Mesenchymal stem cell (in vitro differentiated cells and primary cell): ENCODE results near the gene STAB2.

ENCODE experiments used
- DNase-seq: peaks from one replicate; pipeline ENCODE4 v3.0.0-alpha.2; 2013
- H2AFZ ChIP-seq: one replicate; pipeline ENCODE4 v1.6.1; 2013; ENCODE audit warnings: low read depth, mild to moderate bottlenecking, control low read depth, inconsistent platforms, low read length, moderate library complexity
- H2AK5ac ChIP-seq: 2 replicates; pipeline ENCODE4 v1.6.1; 2013; ENCODE audit warnings: low read length, moderate library complexity, mild to moderate bottlenecking, inconsistent platforms; ENCODE audit not compliant: severe bottlenecking
- H2BK120ac ChIP-seq: one replicate; pipeline ENCODE4 v1.6.1; 2013; ENCODE audit warnings: low read depth, mild to moderate bottlenecking, inconsistent platforms, low read length, moderate library complexity
- H2BK12ac ChIP-seq, 2 experiments: one replicate each; pipeline ENCODE4 v1.6.1; 2013; ENCODE audit warnings: inconsistent platforms in 2 of 2, low read length in 2 of 2, mild to moderate bottlenecking in 2 of 2, moderate library complexity in 2 of 2, control low read depth in 1 of 2
- H2BK15ac ChIP-seq: one replicate; pipeline ENCODE4 v1.6.1; 2013; ENCODE audit warnings: mild to moderate bottlenecking, low read depth, inconsistent platforms; ENCODE audit not compliant: poor library complexity, severe bottlenecking
- H2BK5ac ChIP-seq: 2 replicates; pipeline ENCODE4 v1.6.1; 2013; ENCODE audit warnings: low read depth, mild to moderate bottlenecking, low read length, control low read depth, inconsistent platforms; ENCODE audit not compliant: poor library complexity, severe bottlenecking
- H3K14ac ChIP-seq, 2 experiments: one replicate each; pipeline ENCODE4 v1.6.1; 2013; ENCODE audit warnings: inconsistent platforms in 2 of 2, low read length in 2 of 2, control low read depth in 1 of 2, mild to moderate bottlenecking in 1 of 2, moderate library complexity in 1 of 2
- H3K18ac ChIP-seq, 2 experiments: one replicate each; pipeline ENCODE4 v1.6.1; 2013; ENCODE audit warnings: inconsistent platforms in 2 of 2, low read length in 2 of 2, control low read depth in 1 of 2, low read depth in 1 of 2, mild to moderate bottlenecking in 1 of 2
- H3K23ac ChIP-seq, 2 experiments: one replicate each; pipeline ENCODE4 v1.6.1; 2013; ENCODE audit warnings: inconsistent platforms in 2 of 2, low read length in 2 of 2, mild to moderate bottlenecking in 2 of 2, moderate library complexity in 2 of 2, control low read depth in 1 of 2
- H3K27ac ChIP-seq: 2 replicates; pipeline ENCODE4 v1.5.1; 2013; ENCODE audit warnings: mild to moderate bottlenecking, moderate library complexity, low read length, control low read depth, inconsistent platforms; ENCODE audit not compliant: poor library complexity, severe bottlenecking
- H3K27me3 ChIP-seq, 2 experiments: 2 replicates each; pipeline versions ENCODE4 v1.6.1 to v1.7.0; 2013; ENCODE audit warnings: low read length in 2 of 2, mild to moderate bottlenecking in 2 of 2, moderate library complexity in 2 of 2, control low read depth in 1 of 2, inconsistent platforms in 1 of 2; ENCODE audit not compliant: control insufficient read depth in 1 of 2, insufficient read depth in 1 of 2
- H3K36me3 ChIP-seq, 2 experiments: 2 replicates each; pipeline versions ENCODE4 v1.6.1 to v1.7.0; 2013; ENCODE audit warnings: low read length in 2 of 2, control low read depth in 1 of 2, inconsistent platforms in 1 of 2, low read depth in 1 of 2, mild to moderate bottlenecking in 1 of 2; ENCODE audit not compliant: insufficient read depth in 2 of 2, control insufficient read depth in 1 of 2
- H3K4ac ChIP-seq, 2 experiments: one replicate each; pipeline ENCODE4 v1.6.1; 2013; ENCODE audit warnings: inconsistent platforms in 2 of 2, low read length in 2 of 2, mild to moderate bottlenecking in 2 of 2, moderate library complexity in 2 of 2, control low read depth in 1 of 2, low read depth in 1 of 2
- H3K4me1 ChIP-seq: 2 replicates; pipeline ENCODE4 v1.6.1; 2013; ENCODE audit warnings: low read depth, low read length, control low read depth; ENCODE audit not compliant: control insufficient read depth, insufficient read depth
- H3K4me2 ChIP-seq: 2 replicates; pipeline ENCODE4 v1.6.1; 2013; ENCODE audit warnings: low read length, mild to moderate bottlenecking, inconsistent platforms; ENCODE audit not compliant: poor library complexity, severe bottlenecking
- H3K4me3 ChIP-seq, 2 experiments: 2 replicates each; pipeline versions ENCODE4 v1.5.1 to v1.7.0; 2013; ENCODE audit warnings: low read length in 2 of 2, mild to moderate bottlenecking in 2 of 2, control low read depth in 1 of 2, low read depth in 1 of 2; ENCODE audit not compliant: insufficient read depth in 1 of 2
- H3K79me1 ChIP-seq: replicated peaks from 2 replicates; pipeline ENCODE4 v1.6.1; 2013; ENCODE audit warnings: mild to moderate bottlenecking, control low read depth, low read length, inconsistent platforms; ENCODE audit not compliant: poor library complexity, severe bottlenecking
- H3K9ac ChIP-seq: 2 replicates; pipeline ENCODE4 v1.7.0; 2013; ENCODE audit warnings: mild to moderate bottlenecking, low read length, moderate library complexity
- H3K9me3 ChIP-seq: 2 replicates; pipeline ENCODE4 v1.7.0; 2013; ENCODE audit warnings: mild to moderate bottlenecking, low read length; ENCODE audit not compliant: control insufficient read depth
- H4K8ac ChIP-seq: one replicate; pipeline ENCODE4 v1.6.1; 2013; ENCODE audit warnings: inconsistent platforms, mild to moderate bottlenecking, low read length, moderate library complexity
- H4K91ac ChIP-seq: one replicate; pipeline ENCODE4 v1.6.1; 2013; ENCODE audit warnings: mild to moderate bottlenecking, low read length, inconsistent platforms
- WGBS: methylation state at CpG from one replicate; pipeline ENCODE4 v1.1.7; 2013; ENCODE audit warnings: mixed read lengths; 5-methylcytosine and 5-hydroxymethylcytosine counted together

STAB2 gene

DNA sequence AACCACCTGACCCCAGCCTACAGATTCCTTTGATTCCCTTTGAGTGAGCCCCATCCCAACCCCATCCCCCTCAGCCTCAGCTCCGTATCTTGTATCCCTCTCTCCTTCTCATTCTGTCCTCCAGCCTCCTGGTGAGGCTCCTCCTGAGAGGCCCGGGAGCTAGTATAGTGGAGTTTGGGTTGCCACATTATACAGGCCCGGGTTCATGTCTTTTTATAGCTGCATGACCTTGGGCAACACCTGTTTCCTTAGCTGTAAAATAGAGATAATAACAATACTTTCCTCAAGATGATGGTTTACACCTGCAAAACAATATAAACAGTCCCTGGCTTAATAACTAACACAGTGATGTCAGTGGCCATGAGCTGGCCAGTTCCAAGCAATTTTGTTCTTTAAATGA, 89.8 kb downstream of the STAB2 start:
- Histone ChIP-seq H3K9ac (no peak overlapping the region), H2BK5ac (no peak overlapping the region), H2AK5ac (no peak overlapping the region), H3K36me3 (no peaks in the 10 kb centered on the region), H3K14ac (no peak overlapping the region), H3K18ac (no peak overlapping the region), H3K4ac (no peak overlapping the region), H3K23ac (no peak overlapping the region), H3K4me2 (no peak overlapping the region), H3K4me3 (no peak overlapping the region), H2BK120ac (no peak overlapping the region), H3K27ac (no peak overlapping the region), H2AFZ (no peak overlapping the region), H4K91ac (no peak overlapping the region), H2BK12ac (no peak overlapping the region), H4K8ac (no peak overlapping the region), H3K4me1 (no peaks in the 10 kb centered on the region), H3K9me3 (no peaks in the 10 kb centered on the region), H3K27me3 (peaks cover 3 to 8% of the 10 kb centered on the region in 2 experiments), H2BK15ac (no peak overlapping the region), H3K79me1 (no peaks in the 10 kb centered on the region)
- DNase-seq = no peak
- WGBS = no CpG with 5 or more reads among the region's 3 CpGs

DNA sequence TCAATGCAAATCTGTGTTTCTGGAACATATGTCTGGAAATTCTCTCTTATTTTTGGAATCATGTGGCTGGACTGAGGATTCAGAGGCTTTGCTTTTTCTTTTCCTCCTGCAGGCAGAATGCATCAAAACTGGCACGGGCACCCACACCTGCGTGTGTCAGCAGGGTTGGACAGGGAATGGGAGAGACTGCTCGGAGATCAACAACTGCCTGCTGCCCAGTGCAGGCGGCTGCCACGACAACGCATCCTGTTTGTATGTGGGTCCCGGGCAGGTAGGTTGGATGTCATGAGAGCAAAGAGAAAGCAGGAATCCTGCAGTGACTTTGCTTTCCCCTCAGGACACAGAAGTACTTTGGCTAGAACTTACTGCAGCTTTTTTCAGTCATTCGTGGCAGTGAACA, 90.3 kb downstream of the STAB2 start:
- H2AFZ ChIP-seq = no peak overlapping the region
- no peak overlapping the region for H3K18ac ChIP-seq
- H3K27ac ChIP-seq = no peak overlapping the region
- no peak overlapping the region for H3K14ac ChIP-seq
- no peak overlapping the region for H3K4me2 ChIP-seq
- H3K79me1 ChIP-seq = no peaks in the 10 kb centered on the region
- no peaks in the 10 kb centered on the region for H3K36me3 ChIP-seq
- H2AK5ac ChIP-seq = no peak overlapping the region
- no peak overlapping the region for H2BK5ac ChIP-seq
- no peak overlapping the region for H2BK12ac ChIP-seq
- H3K4me3 ChIP-seq = no peak overlapping the region
- no peak overlapping the region for H3K9ac ChIP-seq
- no peak overlapping the region for H3K4ac ChIP-seq
- WGBS = 72% methylated on average over 6 of the region's 8 CpGs
- no peak overlapping the region for H2BK120ac ChIP-seq
- H3K9me3 ChIP-seq = no peaks in the 10 kb centered on the region
- H3K27me3 ChIP-seq = peaks cover 3 to 8% of the 10 kb centered on the region in 2 experiments
- H4K8ac ChIP-seq = no peak overlapping the region
- H3K4me1 ChIP-seq = no peaks in the 10 kb centered on the region
- H2BK15ac ChIP-seq = no peak overlapping the region
- H4K91ac ChIP-seq = no peak overlapping the region
- no peak overlapping the region for H3K23ac ChIP-seq
- DNase-seq = no peak

DNA sequence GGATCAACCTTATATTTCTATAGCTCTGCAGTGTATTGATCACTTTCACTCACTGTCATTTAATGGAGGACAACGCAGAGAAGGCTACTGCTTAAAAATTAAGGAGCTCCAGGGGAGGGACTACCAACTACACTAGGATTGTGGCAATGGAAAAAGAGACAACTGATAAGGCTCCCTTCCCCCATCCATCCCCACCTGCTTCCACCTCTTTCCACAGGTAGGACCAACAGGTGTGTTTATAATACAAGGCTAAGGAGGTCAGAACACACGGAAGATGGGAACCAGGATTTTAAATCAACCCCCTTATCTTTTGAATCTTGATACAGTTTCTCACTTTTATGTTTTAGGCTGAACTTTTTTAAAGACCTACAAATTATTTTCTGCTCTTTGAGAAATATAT, 90.8 kb downstream of the STAB2 start:
- Histone ChIP-seq H2BK12ac (no peak overlapping the region), H3K14ac (no peak overlapping the region), H3K4me1 (no peaks in the 10 kb centered on the region), H3K27me3 (peaks cover 3 to 8% of the 10 kb centered on the region in 2 experiments), H2AK5ac (no peak overlapping the region), H3K23ac (no peak overlapping the region), H2BK5ac (no peak overlapping the region), H3K27ac (no peak overlapping the region), H2BK15ac (no peak overlapping the region), H3K4me2 (no peak overlapping the region), H3K9ac (no peak overlapping the region), H2AFZ (no peak overlapping the region), H3K36me3 (no peaks in the 10 kb centered on the region), H3K79me1 (no peaks in the 10 kb centered on the region), H3K9me3 (no peaks in the 10 kb centered on the region), H3K4me3 (no peak overlapping the region), H4K91ac (no peak overlapping the region), H4K8ac (no peak overlapping the region), H3K4ac (no peak overlapping the region), H3K18ac (no peak overlapping the region), H2BK120ac (no peak overlapping the region)
- WGBS = 71% methylated on average over 1 of the region's 2 CpGs
- DNase-seq = no peak

GRCh38 chr12:103679421-103680170, 92.5 kb downstream of the STAB2 start:
- H3K79me1 ChIP-seq = no peaks in the 10 kb centered on the region
- H3K27me3 ChIP-seq = peaks cover 8% of the 10 kb centered on the region in 2 experiments
- H3K23ac ChIP-seq = no peak overlapping the region
- H3K4me3 ChIP-seq = no peak overlapping the region
- no peak overlapping the region for H3K27ac ChIP-seq
- no peaks in the 10 kb centered on the region for H3K36me3 ChIP-seq
- no peak overlapping the region for H2BK5ac ChIP-seq
- no peak overlapping the region for H3K18ac ChIP-seq
- H3K14ac ChIP-seq = no peak overlapping the region
- H3K4me1 ChIP-seq = no peaks in the 10 kb centered on the region
- H2BK15ac ChIP-seq = no peak overlapping the region
- H4K91ac ChIP-seq = no peak overlapping the region
- WGBS = 94% methylated on average over 5 of the region's 7 CpGs
- H2BK120ac ChIP-seq = no peak overlapping the region
- no peak overlapping the region for H3K9ac ChIP-seq
- no peaks in the 10 kb centered on the region for H3K9me3 ChIP-seq
- DNase-seq = no peak
- no peak overlapping the region for H3K4ac ChIP-seq
- H3K4me2 ChIP-seq = no peak overlapping the region
- H2AK5ac ChIP-seq = no peak overlapping the region
- H2BK12ac ChIP-seq = no peak overlapping the region
- H2AFZ ChIP-seq = no peak overlapping the region
- no peak overlapping the region for H4K8ac ChIP-seq
